Activated T-cell treated with anti-CD3 and anti-CD28 coated beads, Interleukin-2, amount 50 U/mL, for 72 hours (primary cell): ENCODE results near the gene EFNB2. TPM values are rescaled to one million over a fixed set of nuclear protein-coding genes. Genes with fewer than 3 reads are reported as not detected.

Experiments used
- ATAC-seq, 2 donors: fragments of 150-1000 bp; cut with Tn5 transposase; replicated peaks in 1 of 2; 2 replicates each; pipeline ENCODE4 v1.10.0; 2021; ENCODE audit warnings: moderate library complexity in 2 of 2, mild to moderate bottlenecking in 1 of 2
- DNase-seq, 2 donors: peaks; one replicate each; pipeline ENCODE4 v3.0.0; 2021 to 2022; ENCODE audit warnings: mixed read lengths in 1 of 2
- H3K27ac Mint-ChIP-seq: one replicate; pipeline ENCODE4 v1.8.0; 2022; ENCODE audit warnings: mild to moderate bottlenecking, moderate library complexity, mixed read lengths
- H3K27me3 Mint-ChIP-seq: one replicate; pipeline ENCODE4 v1.8.0; 2022; ENCODE audit warnings: low read depth, mixed read lengths
- H3K36me3 Mint-ChIP-seq, 2 donors: one replicate each; pipeline ENCODE4 v1.8.0; 2022; ENCODE audit warnings: mixed read lengths in 2 of 2, mild to moderate bottlenecking in 1 of 2; ENCODE audit not compliant: insufficient read depth in 2 of 2
- H3K4me1 Mint-ChIP-seq: one replicate; pipeline ENCODE4 v1.8.0; 2022; ENCODE audit warnings: low read depth, mixed read lengths
- H3K4me3 Mint-ChIP-seq, 2 donors: one replicate each; pipeline ENCODE4 v1.8.0; 2022; ENCODE audit warnings: mild to moderate bottlenecking in 2 of 2, mixed read lengths in 2 of 2, moderate library complexity in 2 of 2
- H3K9me3 Mint-ChIP-seq, 2 donors: one replicate each; pipeline ENCODE4 v1.8.0; 2022; ENCODE audit warnings: mixed read lengths in 2 of 2
- total RNA-seq, 2 donors: library from RNA; stranded (reverse); gene quantifications; one replicate each; pipeline ENCODE4 v1.2.3, GENCODE V29; 2022

EFNB2 gene
- total RNA-seq, 2 donors from 2014 or later: 0.23 to 0.24 TPM

GRCh38 chr13:106536244-106537034 lies 977 bp upstream of the EFNB2 start:
- no peaks in the 10 kb centered on the region for H3K9me3 Mint-ChIP-seq
- peak overlapping the region; percentile 94 to 99 for H3K4me3 Mint-ChIP-seq
- H3K36me3 Mint-ChIP-seq: peaks cover 0 to 4% of the 10 kb centered on the region in 2 donors
- H3K27me3 Mint-ChIP-seq: peaks cover 28% of the 10 kb centered on the region
- DNase-seq (peak; percentile 86 to 89), ATAC-seq (peak; percentile 31 to 46)
- H3K4me1 Mint-ChIP-seq: peaks cover 22% of the 10 kb centered on the region
- H3K27ac Mint-ChIP-seq: peak overlapping the region; percentile 80

GRCh38 chr13:106534639-106535551 lies 567 bp downstream of the EFNB2 start:
- peaks cover 43% of the 10 kb centered on the region for H3K27me3 Mint-ChIP-seq
- H3K4me1 Mint-ChIP-seq: peaks cover 22% of the 10 kb centered on the region
- peak overlapping the region; percentile 82 to 84 for H3K4me3 Mint-ChIP-seq
- no peaks in the 10 kb centered on the region for H3K36me3 Mint-ChIP-seq
- DNase-seq (peak; percentile 12 to 22), ATAC-seq (peak; percentile 3 to 6)
- H3K9me3 Mint-ChIP-seq: no peaks in the 10 kb centered on the region
- H3K27ac Mint-ChIP-seq: no peak overlapping the region

GRCh38 chr13:106533943-106534638 lies 1.4 kb downstream of the EFNB2 start:
- peaks cover 22% of the 10 kb centered on the region for H3K4me1 Mint-ChIP-seq
- no peaks in the 10 kb centered on the region for H3K36me3 Mint-ChIP-seq
- ATAC-seq: no peak
- H3K27ac Mint-ChIP-seq: no peak overlapping the region
- peaks cover 49% of the 10 kb centered on the region for H3K27me3 Mint-ChIP-seq
- no peaks in the 10 kb centered on the region for H3K9me3 Mint-ChIP-seq
- H3K4me3 Mint-ChIP-seq: peak overlapping the region; percentile 74 to 77
- DNase-seq: peak; percentile 23 to 31

- Mint-ChIP-seq H3K9me3 (no peaks in the 10 kb centered on the region), H3K4me1 (peaks cover 22% of the 10 kb centered on the region), H3K4me3 (peak overlapping the region; percentile 56 to 74), H3K27ac (no peak overlapping the region), H3K27me3 (peaks cover 55% of the 10 kb centered on the region), H3K36me3 (no peaks in the 10 kb centered on the region)
- no peak for ATAC-seq
- DNase-seq: peak; percentile 26 to 33
Observed at GRCh38 chr13:106533101-106533942, 2.1 kb downstream of the EFNB2 start.

- Mint-ChIP-seq H3K9me3 (no peaks in the 10 kb centered on the region), H3K4me3 (peak overlapping the region; percentile 56 to 69), H3K27ac (no peak overlapping the region), H3K36me3 (no peaks in the 10 kb centered on the region), H3K27me3 (peaks cover 57% of the 10 kb centered on the region), H3K4me1 (peaks cover 22% of the 10 kb centered on the region)
- no peak for DNase-seq
- ATAC-seq: no peak
Observed at GRCh38 chr13:106532111-106532929, 3.1 kb downstream of the EFNB2 start.

- Mint-ChIP-seq H3K27ac (no peak overlapping the region), H3K36me3 (no peaks in the 10 kb centered on the region), H3K27me3 (peaks cover 57% of the 10 kb centered on the region), H3K4me1 (peaks cover 16% of the 10 kb centered on the region), H3K4me3 (no peak overlapping the region), H3K9me3 (no peaks in the 10 kb centered on the region)
- DNase-seq: no peak
- ATAC-seq: no peak
Observed at GRCh38 chr13:106530980-106531481, 4.4 kb downstream of the EFNB2 start.

- no peak overlapping the region for H3K4me3 Mint-ChIP-seq
- peaks cover 16% of the 10 kb centered on the region for H3K4me1 Mint-ChIP-seq
- DNase-seq (no peak), ATAC-seq (no peak)
- no peaks in the 10 kb centered on the region for H3K9me3 Mint-ChIP-seq
- H3K27me3 Mint-ChIP-seq: peaks cover 57% of the 10 kb centered on the region
- no peak overlapping the region for H3K27ac Mint-ChIP-seq
- H3K36me3 Mint-ChIP-seq: no peaks in the 10 kb centered on the region
Observed at GRCh38 chr13:106530171-106530851, 5.2 kb downstream of the EFNB2 start.

- ATAC-seq (no peak), DNase-seq (no peak)
- H3K4me1 Mint-ChIP-seq: peaks cover 16% of the 10 kb centered on the region
- no peak overlapping the region for H3K27ac Mint-ChIP-seq
- H3K27me3 Mint-ChIP-seq: peaks cover 56% of the 10 kb centered on the region
- no peaks in the 10 kb centered on the region for H3K36me3 Mint-ChIP-seq
- no peaks in the 10 kb centered on the region for H3K9me3 Mint-ChIP-seq
- H3K4me3 Mint-ChIP-seq: no peak overlapping the region
Observed at GRCh38 chr13:106529415-106530170, 5.9 kb downstream of the EFNB2 start.

GRCh38 chr13:106528718-106529414 lies 6.6 kb downstream of the EFNB2 start:
- DNase-seq: no peak
- H3K27ac Mint-ChIP-seq: no peak overlapping the region
- ATAC-seq: no peak
- no peaks in the 10 kb centered on the region for H3K36me3 Mint-ChIP-seq
- H3K4me3 Mint-ChIP-seq: no peak overlapping the region
- peaks cover 15% of the 10 kb centered on the region for H3K4me1 Mint-ChIP-seq
- H3K9me3 Mint-ChIP-seq: no peaks in the 10 kb centered on the region
- peaks cover 53% of the 10 kb centered on the region for H3K27me3 Mint-ChIP-seq

- H3K4me3 Mint-ChIP-seq: no peak overlapping the region
- H3K9me3 Mint-ChIP-seq: no peaks in the 10 kb centered on the region
- DNase-seq: no peak
- peaks cover 5% of the 10 kb centered on the region for H3K4me1 Mint-ChIP-seq
- H3K36me3 Mint-ChIP-seq: no peaks in the 10 kb centered on the region
- H3K27ac Mint-ChIP-seq: no peak overlapping the region
- peaks cover 53% of the 10 kb centered on the region for H3K27me3 Mint-ChIP-seq
- no peak for ATAC-seq
Observed at GRCh38 chr13:106527826-106528225, 7.6 kb downstream of the EFNB2 start.
